GM06990 (cell line): ENCODE measurements around the gene RBM47.

Source experiments
- DNase-seq: peaks from one replicate; pipeline ENCODE4 v3.0.0-alpha.2; 2011; ENCODE audit not compliant: insufficient read length; ENCODE audit errors: extremely low read depth
- H3K27me3 ChIP-seq: replicated peaks from 2 replicates; pipeline ENCODE4 v1.6.0; 2011; ENCODE audit warnings: low read length; ENCODE audit not compliant: control insufficient read depth, insufficient read depth
- H3K36me3 ChIP-seq: 2 replicates; pipeline ENCODE4 v1.5.1; 2011; ENCODE audit warnings: low read length; ENCODE audit not compliant: control insufficient read depth, insufficient read depth
- H3K4me3 ChIP-seq: replicated peaks from 2 replicates; pipeline ENCODE4 v1.5.1; 2011; ENCODE audit warnings: low read depth, mild to moderate bottlenecking, control low read depth, low read length
- CTCF ChIP-seq: IDR thresholded peaks from 2 replicates; pipeline ENCODE4 v1.5.1; 2011; ENCODE audit warnings: low read length, control low read depth, mild to moderate bottlenecking, inconsistent platforms; ENCODE audit not compliant: insufficient read depth, poor library complexity, severe bottlenecking

Gene RBM47

GRCh38 chr4:40621592-40622512, 7.8 kb downstream of the RBM47 start:
- DNase-seq: peak; percentile 69
- H3K4me3 ChIP-seq: peak overlapping the region; percentile 43
- H3K27me3 ChIP-seq: no peaks in the 10 kb centered on the region
- TF ChIP-seq CTCF: no peak
- peaks cover 3% of the 10 kb centered on the region for H3K36me3 ChIP-seq

- no peak overlapping the region for H3K4me3 ChIP-seq
- H3K36me3 ChIP-seq: peaks cover 3% of the 10 kb centered on the region
- no peak for TF ChIP-seq CTCF
- H3K27me3 ChIP-seq: no peaks in the 10 kb centered on the region
- peak; percentile 56 for DNase-seq
Observed at GRCh38 chr4:40621229-40621591, 8.5 kb downstream of the RBM47 start.

- peaks cover under 1% of the 10 kb centered on the region for H3K36me3 ChIP-seq
- no peak for TF ChIP-seq CTCF
- no peak overlapping the region for H3K4me3 ChIP-seq
- no peak for DNase-seq
- no peaks in the 10 kb centered on the region for H3K27me3 ChIP-seq
Observed at GRCh38 chr4:40619600-40619999, 10.1 kb downstream of the RBM47 start.

- TF ChIP-seq CTCF: no peak
- DNase-seq: no peak
Observed at GRCh38 chr4:40617872-40618271, 11.8 kb downstream of the RBM47 start.

GRCh38 chr4:40614031-40614430, 15.6 kb downstream of the RBM47 start:
- H3K27me3 ChIP-seq: no peaks in the 10 kb centered on the region
- no peak for DNase-seq
- H3K4me3 ChIP-seq: no peak overlapping the region
- no peak for TF ChIP-seq CTCF
- peaks cover 1% of the 10 kb centered on the region for H3K36me3 ChIP-seq

More at GRCh38 chr4:40617872-40618271, 11.8 kb downstream of the RBM47 start:
- H3K27me3 ChIP-seq: no peaks in the 10 kb centered on the region
- no peak overlapping the region for H3K4me3 ChIP-seq
- peaks cover 1% of the 10 kb centered on the region; the same call in 1 of the 2 replicates for H3K36me3 ChIP-seq
